IMR-90 (cell line): ENCODE measurements around the gene CFAP161. TPM values are rescaled to one million over a fixed set of nuclear protein-coding genes. Genes with fewer than 3 reads are reported as not detected.

ENCODE experiments used
- ATAC-seq: fragments of 200-7000 bp; cut with Tn5 transposase; 2 replicates; pipeline ENCODE4 v1.9.1; 2020; ENCODE audit warnings: low read depth, mild to moderate bottlenecking, moderate library complexity
- BruUV-seq: library from RNA; stranded (reverse); fragments of 400-500 nt; replicated peaks from 2 replicates; lab custom pipeline; 2021; lab: Mats Ljungman, UMichigan
- CTCF ChIA-PET: fragments of 300-600 bp; formaldehyde crosslinking; extraction: SDS; loops from one replicate; lab custom pipeline; 2021; ENCODE audit warnings: antibody characterized with exemption; lab: Yijun Ruan, JAX
- POLR2A ChIA-PET: fragments of 300-600 bp; sonication (Branson Sonifier 250); formaldehyde crosslinking; loops from one replicate; lab custom pipeline; 2022; ENCODE audit warnings: antibody characterized with exemption; ENCODE audit not compliant: unreplicated experiment; lab: Charles Lee
- DNase-seq: peaks from one replicate; pipeline ENCODE4 v3.0.0; 2013
- H2AFZ ChIP-seq: replicated peaks from 2 replicates; pipeline ENCODE3; 2013; ENCODE audit warnings: low read length, mild to moderate bottlenecking; ENCODE audit not compliant: poor library complexity
- H2AK5ac ChIP-seq: 2 replicates; pipeline ENCODE4 v1.6.1; 2013; ENCODE audit warnings: low read depth, low read length, inconsistent platforms
- H2AK9ac ChIP-seq: replicated peaks from 2 replicates; pipeline ENCODE3; 2013; ENCODE audit warnings: mild to moderate bottlenecking, low read depth, low read length, moderate library complexity; ENCODE audit not compliant: poor library complexity
- H2BK120ac ChIP-seq: 2 replicates; pipeline ENCODE4 v1.6.1; 2013; ENCODE audit warnings: low read depth, low read length, inconsistent platforms
- H2BK15ac ChIP-seq: 3 replicates; pipeline ENCODE4 v1.6.1; 2013; ENCODE audit warnings: low read depth, low read length, inconsistent platforms
- H2BK20ac ChIP-seq: 2 replicates; pipeline ENCODE4 v1.6.1; 2013; ENCODE audit warnings: low read depth, mild to moderate bottlenecking, inconsistent platforms, low read length, moderate library complexity
- H2BK5ac ChIP-seq: 2 replicates; pipeline ENCODE4 v1.6.1; 2013; ENCODE audit warnings: mild to moderate bottlenecking, low read depth, low read length, inconsistent platforms; ENCODE audit not compliant: poor library complexity, severe bottlenecking
- H3K14ac ChIP-seq: replicated peaks from 2 replicates; pipeline ENCODE4 v1.6.1; 2013; ENCODE audit warnings: low read depth, low read length, inconsistent platforms
- H3K18ac ChIP-seq: 2 replicates; pipeline ENCODE4 v1.6.1; 2013; ENCODE audit warnings: low read depth, low read length, control low read depth
- H3K23ac ChIP-seq: 2 replicates; pipeline ENCODE4 v1.6.1; 2013; ENCODE audit warnings: low read depth, low read length, inconsistent platforms
- H3K27ac ChIP-seq: 2 replicates; pipeline ENCODE4 v1.5.1; 2013; ENCODE audit warnings: mild to moderate bottlenecking, control low read depth, low read length; ENCODE audit not compliant: insufficient read depth
- H3K27me3 ChIP-seq: 2 replicates; pipeline ENCODE4 v1.6.1; 2013; ENCODE audit warnings: low read length; ENCODE audit not compliant: control insufficient read depth, insufficient read depth
- H3K36me3 ChIP-seq: 2 replicates; pipeline ENCODE4 v1.6.1; 2013; ENCODE audit warnings: low read length, mixed read lengths; ENCODE audit not compliant: control insufficient read depth, insufficient read depth
- H3K4ac ChIP-seq: 2 replicates; pipeline ENCODE4 v1.6.1; 2013; ENCODE audit warnings: low read depth, low read length, inconsistent platforms
- H3K4me1 ChIP-seq: 2 replicates; pipeline ENCODE4 v1.6.1; 2013; ENCODE audit warnings: low read length, mixed read lengths; ENCODE audit not compliant: control insufficient read depth, insufficient read depth
- H3K4me2 ChIP-seq: 2 replicates; pipeline ENCODE4 v1.6.1; 2013; ENCODE audit warnings: low read depth, mild to moderate bottlenecking, control low read depth, low read length, moderate library complexity
- H3K4me3 ChIP-seq: 2 replicates; pipeline ENCODE4 v1.5.1; 2013; ENCODE audit warnings: low read depth, mild to moderate bottlenecking, control low read depth, low read length, moderate library complexity; ENCODE audit not compliant: insufficient read depth
- H3K56ac ChIP-seq: 2 replicates; pipeline ENCODE4 v1.6.1; 2013; ENCODE audit warnings: low read length, inconsistent platforms; ENCODE audit not compliant: insufficient read depth; ENCODE audit errors: extremely low read depth
- H3K79me1 ChIP-seq, 2 experiments: 2 replicates each; pipeline ENCODE4 v1.6.1; 2013; ENCODE audit warnings: low read length in 2 of 2, inconsistent platforms in 1 of 2, low read depth in 1 of 2
- H3K9ac ChIP-seq: 2 replicates; pipeline ENCODE4 v1.6.1; 2013; ENCODE audit warnings: low read depth, low read length, control low read depth
- H3K9me1 ChIP-seq: 2 replicates; pipeline ENCODE4 v1.6.1; 2013; ENCODE audit warnings: low read length, inconsistent platforms; ENCODE audit not compliant: insufficient read depth
- H3K9me3 ChIP-seq: 2 replicates; pipeline ENCODE4 v1.6.1; 2013; ENCODE audit warnings: low read length; ENCODE audit not compliant: control insufficient read depth, insufficient read depth
- H4K20me1 ChIP-seq: 2 replicates; pipeline ENCODE4 v1.6.1; 2013; ENCODE audit warnings: low read length, inconsistent platforms; ENCODE audit not compliant: insufficient read depth
- H4K5ac ChIP-seq: 2 replicates; pipeline ENCODE4 v1.6.1; 2013; ENCODE audit warnings: mild to moderate bottlenecking, low read depth, low read length, control low read depth
- H4K8ac ChIP-seq, 2 experiments: 2 replicates each; pipeline ENCODE4 v1.6.1; 2013; ENCODE audit warnings: low read depth in 2 of 2, low read length in 2 of 2, control low read depth in 1 of 2, inconsistent platforms in 1 of 2
- H4K91ac ChIP-seq: 2 replicates; pipeline ENCODE4 v1.6.1; 2013; ENCODE audit warnings: low read depth, low read length, inconsistent platforms; ENCODE audit not compliant: insufficient read depth
- BHLHE40 ChIP-seq: fragments of 150-350 bp; IDR thresholded peaks from 2 replicates; pipeline ENCODE4 v1.6.1; 2016; ENCODE audit warnings: mild to moderate bottlenecking, low read depth, low read length
- CTCF ChIP-seq: conservative IDR thresholded peaks from 2 replicates; pipeline ENCODE4 v1.5.1; 2012; ENCODE audit warnings: mild to moderate bottlenecking, low read depth, low read length, improper control_type of control experiment
- MAFK ChIP-seq: IDR thresholded peaks from 2 replicates; pipeline ENCODE4 v1.6.1; 2012; ENCODE audit warnings: low read depth, low read length, improper control_type of control experiment
- MAZ ChIP-seq: IDR thresholded peaks from 2 replicates; pipeline ENCODE4 v1.6.1; 2012; ENCODE audit warnings: low read depth, mild to moderate bottlenecking, low read length, improper control_type of control experiment, moderate library complexity, borderline replicate concordance
- POLR2A ChIP-seq: IDR thresholded peaks from 2 replicates; pipeline ENCODE4 v1.6.1; 2012; ENCODE audit warnings: mild to moderate bottlenecking, low read depth, low read length
- RAD21 ChIP-seq: IDR thresholded peaks from 2 replicates; pipeline ENCODE4 v1.6.1; 2012; ENCODE audit warnings: low read length, improper control_type of control experiment
- SMC3 ChIP-seq: fragments of 150-350 bp; IDR thresholded peaks from 2 replicates; pipeline ENCODE4 v1.6.1; 2016; ENCODE audit warnings: low read depth, mild to moderate bottlenecking, antibody characterized with exemption, low read length, moderate library complexity
- WGBS, 2 experiments: methylation state at CpG; one replicate each; pipeline versions ENCODE4 v1.1.5 to v1.1.7; 2013; ENCODE audit warnings: missing lambda C conversion rate in 2 of 2; ENCODE audit not compliant: insufficient read length in 1 of 2; ENCODE audit errors: extremely low coverage in 2 of 2; 5-methylcytosine and 5-hydroxymethylcytosine counted together
- dilution Hi-C: fragments of 300-500 bp; cut with HindIII; formaldehyde crosslinking; loops from one replicate; pipeline ENCODE4 v1.14.3; 2018; ENCODE audit warnings: low sequenced_read_pairs; ENCODE audit not compliant: unreplicated experiment
- in situ Hi-C: fragments of 300-500 bp; cut with MboI; formaldehyde crosslinking; loops from 3 replicates; pipeline ENCODE4 v1.14.3; 2019; ENCODE audit warnings: low sequenced_read_pairs, inconsistent platforms, mixed read lengths
- intact Hi-C: fragments of 100-400 bp; cut with micrococcal nuclease; formaldehyde crosslinking; loops from 2 replicates; pipeline ENCODE4 v1.10.0; 2022
- polyA plus RNA-seq, 3 experiments: library from polyadenylated mRNA; depleted of rRNA; stranded (reverse); fragments of >200 nt; gene quantifications; 2 replicates each; pipeline ENCODE4 v1.2.3, GENCODE V29; 2012; ENCODE audit warnings: low replicate concordance in 1 of 3
- total RNA-seq: library from RNA; depleted of rRNA; stranded (reverse); fragments of >200 nt; gene quantifications from 2 replicates; pipeline ENCODE4 v1.2.3, GENCODE V29; 2012
- TF ChIP-seq, protein P1 (sequence below): fragments of 150-350 bp; IDR thresholded peaks from 2 replicates; pipeline ENCODE4 v1.6.1; 2017; ENCODE audit warnings: mild to moderate bottlenecking, antibody characterized with exemption, low read length, low read depth
- TF ChIP-seq, protein P2 (sequence below): fragments of 150-350 bp; IDR thresholded peaks from 2 replicates; pipeline ENCODE4 v1.6.1; 2016; ENCODE audit warnings: low read depth, mild to moderate bottlenecking, low read length, moderate library complexity, borderline replicate concordance

The CFAP161 gene
- total and polyA plus RNA-seq, 2 of the 4 experiments (the other 2 are of a cell fraction): not detected

GRCh38 chr15:81168131-81168526 is 34.1 kb downstream of the CFAP161 start:
- dilution Hi-C loops (no loop called here), in situ Hi-C loops (no loop called here)

More at GRCh38 chr15:81168131-81168526, 34.1 kb downstream of the CFAP161 start:
- H3K14ac ChIP-seq: no peak overlapping the region; the same call in 1 of the 2 replicates
- H3K18ac ChIP-seq: no peak overlapping the region
- ChIA-PET CTCF (interaction anchor here (0.6 to 1.9 kb wide), 3 partner anchors 23 to 98 kb away, joined by 3 to 8 read pairs (median 3); no protein-coding TSS in a partner anchor), POLR2A (no interaction called here)
- no peaks in the 10 kb centered on the region for H3K79me1 ChIP-seq
- peak overlapping the region; percentile 45; the same call in 1 of the 2 replicates for H2AK5ac ChIP-seq
- H4K8ac ChIP-seq: no peak overlapping the region
- no peak for DNase-seq
- no peak overlapping the region for H3K4me2 ChIP-seq
- no peak overlapping the region for H4K5ac ChIP-seq
- no peak overlapping the region for H2AK9ac ChIP-seq
- no peaks in the 10 kb centered on the region for H3K27me3 ChIP-seq
- peaks cover 16% of the 10 kb centered on the region for H3K9me1 ChIP-seq
- TF ChIP-seq MAFK (no peak), CTCF (no peak), SMC3 (no peak), BHLHE40 (no peak), POLR2A (no peak), MAZ (no peak), RAD21 (no peak)
- TF ChIP-seq, protein P1, sequence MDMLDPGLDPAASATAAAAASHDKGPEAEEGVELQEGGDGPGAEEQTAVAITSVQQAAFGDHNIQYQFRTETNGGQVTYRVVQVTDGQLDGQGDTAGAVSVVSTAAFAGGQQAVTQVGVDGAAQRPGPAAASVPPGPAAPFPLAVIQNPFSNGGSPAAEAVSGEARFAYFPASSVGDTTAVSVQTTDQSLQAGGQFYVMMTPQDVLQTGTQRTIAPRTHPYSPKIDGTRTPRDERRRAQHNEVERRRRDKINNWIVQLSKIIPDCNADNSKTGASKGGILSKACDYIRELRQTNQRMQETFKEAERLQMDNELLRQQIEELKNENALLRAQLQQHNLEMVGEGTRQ: no peak
- TF ChIP-seq, protein P2, sequence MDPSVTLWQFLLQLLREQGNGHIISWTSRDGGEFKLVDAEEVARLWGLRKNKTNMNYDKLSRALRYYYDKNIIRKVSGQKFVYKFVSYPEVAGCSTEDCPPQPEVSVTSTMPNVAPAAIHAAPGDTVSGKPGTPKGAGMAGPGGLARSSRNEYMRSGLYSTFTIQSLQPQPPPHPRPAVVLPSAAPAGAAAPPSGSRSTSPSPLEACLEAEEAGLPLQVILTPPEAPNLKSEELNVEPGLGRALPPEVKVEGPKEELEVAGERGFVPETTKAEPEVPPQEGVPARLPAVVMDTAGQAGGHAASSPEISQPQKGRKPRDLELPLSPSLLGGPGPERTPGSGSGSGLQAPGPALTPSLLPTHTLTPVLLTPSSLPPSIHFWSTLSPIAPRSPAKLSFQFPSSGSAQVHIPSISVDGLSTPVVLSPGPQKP: no peak
- peaks cover 16% of the 10 kb centered on the region for H3K4me1 ChIP-seq
- H2AFZ ChIP-seq: no peak overlapping the region
- H2BK5ac ChIP-seq: no peak overlapping the region
- H3K56ac ChIP-seq: no peak overlapping the region
- H3K4me3 ChIP-seq: no peak overlapping the region
- H2BK120ac ChIP-seq: peak overlapping the region; percentile 49
- H3K4ac ChIP-seq: peak overlapping the region; percentile 46; the same call in 1 of the 2 replicates
- no peaks in the 10 kb centered on the region for H4K20me1 ChIP-seq
- no peak overlapping the region for H3K23ac ChIP-seq
- H2BK20ac ChIP-seq: peak overlapping the region; percentile 58
- H4K91ac ChIP-seq: 0 out of 2 replicates have a peak overlapping the region, but pooled peaks have one; percentile 28
- no peaks in the 10 kb centered on the region for H3K36me3 ChIP-seq
- no peak for ATAC-seq
- WGBS, 2 experiments: no CpG with 5 or more reads among the region's 2 CpGs
- no TSS peak for BruUV-seq
- H3K9me3 ChIP-seq: no peaks in the 10 kb centered on the region
- H3K27ac ChIP-seq: no peak overlapping the region
- intact Hi-C loops: no loop called here
- peak overlapping the region; percentile 25; the same call in 1 of the 3 replicates for H2BK15ac ChIP-seq
- H3K9ac ChIP-seq: no peak overlapping the region
